Ascending aorta (tissue), 2 donors: ENCODE data around the gene RIC1. TPM values are rescaled to one million over a fixed set of nuclear protein-coding genes. Genes with fewer than 3 reads are reported as not detected.

Experiments
- DNase-seq, 2 donors: peaks; one replicate each; pipeline ENCODE4 v3.0.0-alpha.2; 2019; ENCODE audit warnings: low spot score in 2 of 2
- H3K27ac ChIP-seq, 2 donors: fragments of 200-600 bp; sonication (generic); one replicate each; pipeline ENCODE4 v1.5.1; 2016 to 2017; ENCODE audit warnings: mild to moderate bottlenecking in 1 of 2
- H3K27me3 ChIP-seq: fragments of 200-600 bp; sonication (generic); one replicate; pipeline ENCODE4 v1.5.1; 2017
- H3K36me3 ChIP-seq, 2 donors: fragments of 200-600 bp; sonication (generic); one replicate each; pipeline ENCODE4 v1.5.1; 2016
- H3K4me1 ChIP-seq, 2 donors: fragments of 200-600 bp; sonication (generic); one replicate each; pipeline ENCODE4 v1.5.1; 2016 to 2017; ENCODE audit warnings: mild to moderate bottlenecking in 1 of 2
- H3K4me3 ChIP-seq, 2 donors: fragments of 200-600 bp; sonication (generic); one replicate each; pipeline ENCODE4 v1.5.1; 2016 to 2017; ENCODE audit warnings: mild to moderate bottlenecking in 1 of 2
- H3K9me3 ChIP-seq, 2 donors: fragments of 200-600 bp; sonication (generic); one replicate each; pipeline ENCODE4 v1.5.1; 2016
- intact Hi-C: fragments of 100-400 bp; cut with DNase I; formaldehyde crosslinking; loops from one replicate; pipeline ENCODE4 v1.15.1; 2023
- total RNA-seq: library from RNA; depleted of rRNA; stranded (reverse); fragments of >200 nt; gene quantifications from one replicate; pipeline ENCODE4 v1.1.0, GENCODE V29; 2016
- TF ChIP-seq, protein P1 (sequence below), 3 experiments: fragments of 200-600 bp in 2 of 3; fragments of 450-650 bp in 1 of 3; sonication (generic) in 2 of 3; IDR thresholded peaks; one replicate each; pipeline ENCODE4 v1.5.1; 2016 to 2019; ENCODE audit warnings: antibody characterized with exemption in 3 of 3, mild to moderate bottlenecking in 1 of 3, moderate library complexity in 1 of 3

Gene RIC1
- total RNA-seq, 1 donor from 2014 or later: 46.7 TPM

DNA sequence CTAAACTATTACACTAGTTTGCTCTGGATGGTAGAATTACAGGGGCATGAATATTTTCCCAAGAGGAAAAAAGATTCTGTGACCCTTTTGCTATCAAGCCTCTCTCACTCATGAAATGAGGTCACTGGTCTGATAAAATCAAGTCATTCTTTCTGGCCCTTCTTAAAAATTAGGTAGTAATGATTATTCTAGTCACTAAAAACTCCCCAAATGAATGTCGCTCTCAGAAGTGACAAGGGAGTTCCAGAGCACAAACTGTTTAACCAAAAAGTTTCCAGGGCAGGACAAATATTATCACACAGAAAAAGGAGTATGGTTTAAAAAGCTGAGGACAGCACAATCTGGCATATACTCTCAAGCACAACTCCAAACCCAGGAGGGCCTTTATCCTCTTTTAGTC, 191.5 kb downstream of the RIC1 start:
- DNase-seq: no peak
- H3K4me1 ChIP-seq: no peaks in the 10 kb centered on the region
- H3K9me3 ChIP-seq: no peaks in the 10 kb centered on the region
- no peak overlapping the region for H3K4me3 ChIP-seq
- TF ChIP-seq, protein P1, sequence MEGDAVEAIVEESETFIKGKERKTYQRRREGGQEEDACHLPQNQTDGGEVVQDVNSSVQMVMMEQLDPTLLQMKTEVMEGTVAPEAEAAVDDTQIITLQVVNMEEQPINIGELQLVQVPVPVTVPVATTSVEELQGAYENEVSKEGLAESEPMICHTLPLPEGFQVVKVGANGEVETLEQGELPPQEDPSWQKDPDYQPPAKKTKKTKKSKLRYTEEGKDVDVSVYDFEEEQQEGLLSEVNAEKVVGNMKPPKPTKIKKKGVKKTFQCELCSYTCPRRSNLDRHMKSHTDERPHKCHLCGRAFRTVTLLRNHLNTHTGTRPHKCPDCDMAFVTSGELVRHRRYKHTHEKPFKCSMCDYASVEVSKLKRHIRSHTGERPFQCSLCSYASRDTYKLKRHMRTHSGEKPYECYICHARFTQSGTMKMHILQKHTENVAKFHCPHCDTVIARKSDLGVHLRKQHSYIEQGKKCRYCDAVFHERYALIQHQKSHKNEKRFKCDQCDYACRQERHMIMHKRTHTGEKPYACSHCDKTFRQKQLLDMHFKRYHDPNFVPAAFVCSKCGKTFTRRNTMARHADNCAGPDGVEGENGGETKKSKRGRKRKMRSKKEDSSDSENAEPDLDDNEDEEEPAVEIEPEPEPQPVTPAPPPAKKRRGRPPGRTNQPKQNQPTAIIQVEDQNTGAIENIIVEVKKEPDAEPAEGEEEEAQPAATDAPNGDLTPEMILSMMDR (IDR thresholded peaks at IDR 0.05): no peak
- no peak overlapping the region for H3K27ac ChIP-seq
- intact Hi-C loops: no loop called here
- H3K27me3 ChIP-seq: no peaks in the 10 kb centered on the region
- H3K36me3 ChIP-seq: peaks cover 11 to 12% of the 10 kb centered on the region in 2 donors

GRCh38 chr9:5825223-5825622, 196.3 kb downstream of the RIC1 start:
- Histone ChIP-seq H3K4me1 (no peaks in the 10 kb centered on the region), H3K4me3 (no peak overlapping the region), H3K27ac (no peak overlapping the region), H3K9me3 (no peaks in the 10 kb centered on the region), H3K36me3 (peaks cover 11 to 12% of the 10 kb centered on the region in 2 donors), H3K27me3 (no peaks in the 10 kb centered on the region)
- DNase-seq: no peak
- TF ChIP-seq, protein P1 (IDR thresholded peaks at IDR 0.05): no peak
- intact Hi-C loops: no loop called here

Other genes with a start within 250 kb of the RIC1 start
- not detected for gene PLGRKT, start 191.2 kb upstream of the RIC1 start, total RNA-seq
- 23.8 TPM for gene CD274, start 178.6 kb upstream of the RIC1 start, total RNA-seq
- gene PDCD1LG2, start 118.6 kb upstream of the RIC1 start, total RNA-seq: 1.1 TPM
- 4.8 TPM for gene ERMP1, start 204.0 kb downstream of the RIC1 start, total RNA-seq